Lower leg skin (tissue), 3 donors: ENCODE measurements around the gene TMEM87B.

Experiments
- CTCF ChIP-seq, 3 donors: fragments of 450-650 bp; IDR thresholded peaks; one replicate each; pipeline ENCODE4 v1.5.1; 2016; ENCODE audit warnings: antibody characterized with exemption in 3 of 3, mild to moderate bottlenecking in 3 of 3, moderate library complexity in 2 of 3
- POLR2A ChIP-seq, 2 donors: fragments of 450-650 bp; IDR thresholded peaks; one replicate each; pipeline ENCODE4 v1.6.1; 2016 to 2017; ENCODE audit warnings: antibody characterized with exemption in 2 of 2, mild to moderate bottlenecking in 1 of 2, moderate library complexity in 1 of 2

- no peak for TF ChIP-seq CTCF (IDR thresholded peaks at IDR 0.05)
- TF ChIP-seq POLR2A (IDR thresholded peaks at IDR 0.05) = no peak
Measured at GRCh38 chr2:112148477-112148876, 93.4 kb downstream of the TMEM87B start.
